Body of pancreas (tissue), 4 donors: Measurements from ENCODE around the gene NR5A1. TPM values are rescaled to one million over a fixed set of nuclear protein-coding genes. Genes with fewer than 3 reads are reported as not detected.

Experiments
- ATAC-seq: fragments of 150-250 bp; one replicate; pipeline ENCODE4 v1.9.1; 2016
- DNase-seq, 4 donors: peaks; one replicate each; pipeline ENCODE4 v3.0.0-alpha.2; 2019
- H3K27ac ChIP-seq, 4 donors: fragments of 200-600 bp; sonication (generic); 1 replicate in 3 of 4; 2 replicates in 1 of 4; pipeline versions ENCODE4 v1.5.1 to v1.6.1; 2016 to 2019; ENCODE audit warnings: mild to moderate bottlenecking in 1 of 4, mixed read lengths in 1 of 4, moderate library complexity in 1 of 4
- H3K27me3 ChIP-seq, 2 donors: fragments of 200-600 bp; sonication (generic); one replicate each; pipeline ENCODE4 v1.6.0; 2016; ENCODE audit warnings: mild to moderate bottlenecking in 1 of 2
- H3K36me3 ChIP-seq, 2 donors: fragments of 200-600 bp; sonication (generic); replicated peaks in 1 of 2; 2 replicates each; pipeline ENCODE4 v1.5.1; 2016; ENCODE audit warnings: low read depth in 2 of 2; ENCODE audit not compliant: insufficient read depth in 1 of 2
- H3K4me1 ChIP-seq: fragments of 200-600 bp; sonication (generic); one replicate; pipeline ENCODE4 v1.6.0; 2016
- H3K4me3 ChIP-seq, 2 donors: fragments of 200-600 bp; sonication (generic); 1 replicate in 1 of 2; 2 replicates in 1 of 2; pipeline ENCODE4 v1.5.1; 2016 to 2019
- H3K9me3 ChIP-seq, 3 donors: fragments of 200-600 bp; sonication (generic); 1 replicate in 2 of 3; 2 replicates in 1 of 3; pipeline ENCODE4 v1.5.1; 2016
- CTCF ChIP-seq, 7 experiments: fragments of 450-650 bp in 4 of 7; fragments of 200-600 bp in 3 of 7; sonication (generic) in 3 of 7; IDR thresholded peaks; one replicate each; pipeline ENCODE4 v1.5.1; 2016 to 2019; ENCODE audit warnings: antibody characterized with exemption in 7 of 7
- POLR2A ChIP-seq, 3 donors: fragments of 450-650 bp; IDR thresholded peaks; one replicate each; pipeline ENCODE4 v1.6.1; 2016; ENCODE audit warnings: antibody characterized with exemption in 3 of 3, mild to moderate bottlenecking in 2 of 3
- WGBS, 2 donors: methylation state at CpG; one replicate each; pipeline ENCODE4 v1.1.5; 2017; 5-methylcytosine and 5-hydroxymethylcytosine counted together
- intact Hi-C: fragments of 100-400 bp; cut with DNase I; formaldehyde crosslinking; loops from one replicate; pipeline ENCODE4 v1.15.1; 2023
- total RNA-seq, 2 donors: library from RNA; depleted of rRNA; stranded (reverse); fragments of >200 nt; gene quantifications; one replicate each; pipeline ENCODE4 v1.1.0, GENCODE V29; 2016

Gene NR5A1
- total RNA-seq, 2 donors from 2014 or later = not detected

GRCh38 chr9:124472770-124473169 is 34.4 kb downstream of the NR5A1 start:
- Histone ChIP-seq H3K4me1 (peaks cover 5% of the 10 kb centered on the region), H3K4me3 (no peak overlapping the region), H3K27ac (no peak overlapping the region), H3K27me3 (peaks cover 0 to 5% of the 10 kb centered on the region in 2 donors), H3K9me3 (no peaks in the 10 kb centered on the region), H3K36me3 (no peaks in the 10 kb centered on the region)
- WGBS, 2 donors = 66 to 78% methylated on average over 7 of the region's 7 CpGs
- TF ChIP-seq CTCF (IDR thresholded peaks at IDR 0.05) (no peak), POLR2A (IDR thresholded peaks at IDR 0.05) (no peak)
- DNase-seq (no peak), ATAC-seq (no peak)
- intact Hi-C loops = no loop called here

- Histone ChIP-seq H3K36me3 (no peaks in the 10 kb centered on the region), H3K4me1 (no peaks in the 10 kb centered on the region), H3K4me3 (no peak overlapping the region), H3K9me3 (no peaks in the 10 kb centered on the region), H3K27ac (no peak overlapping the region), H3K27me3 (no peaks in the 10 kb centered on the region)
- 59 to 73% methylated on average over 3 to 8 of the region's 9 CpGs for WGBS, 2 donors
- no peak for ATAC-seq
- intact Hi-C loops = no loop called here
- DNase-seq = no peak
- no peak for TF ChIP-seq POLR2A (IDR thresholded peaks at IDR 0.05)
Observed at GRCh38 chr9:124471761-124472160, 35.4 kb downstream of the NR5A1 start.

GRCh38 chr9:124470726-124471125 is 36.5 kb downstream of the NR5A1 start:
- no peak for TF ChIP-seq CTCF (IDR thresholded peaks at IDR 0.05)
- no peak for TF ChIP-seq POLR2A (IDR thresholded peaks at IDR 0.05)
- ATAC-seq = no peak
- no peak for DNase-seq
- Histone ChIP-seq H3K9me3 (no peaks in the 10 kb centered on the region), H3K27ac (no peak overlapping the region), H3K4me3 (no peak overlapping the region), H3K27me3 (no peaks in the 10 kb centered on the region), H3K4me1 (no peaks in the 10 kb centered on the region), H3K36me3 (no peaks in the 10 kb centered on the region)
- intact Hi-C loops = no loop called here
- 73 to 80% methylated on average over 5 to 7 of the region's 7 CpGs for WGBS, 2 donors

- Histone ChIP-seq H3K27me3 (no peaks in the 10 kb centered on the region), H3K4me1 (no peaks in the 10 kb centered on the region), H3K9me3 (no peaks in the 10 kb centered on the region), H3K27ac (no peak overlapping the region), H3K4me3 (no peak overlapping the region), H3K36me3 (no peaks in the 10 kb centered on the region)
- ATAC-seq = no peak
- WGBS, 2 donors = 77 to 80% methylated on average over 1 to 12 of the region's 13 CpGs
- DNase-seq = no peak
- intact Hi-C loops = no loop called here
- no peak for TF ChIP-seq CTCF (IDR thresholded peaks at IDR 0.05)
- TF ChIP-seq POLR2A (IDR thresholded peaks at IDR 0.05) = no peak
Observed at GRCh38 chr9:124470306-124470705, 36.9 kb downstream of the NR5A1 start.

GRCh38 chr9:124469011-124469832 is 38.0 kb downstream of the NR5A1 start:
- DNase-seq (no peak), ATAC-seq (no peak)
- Histone ChIP-seq H3K4me3 (no peak overlapping the region), H3K36me3 (no peaks in the 10 kb centered on the region), H3K27ac (no peak overlapping the region), H3K9me3 (no peaks in the 10 kb centered on the region), H3K27me3 (no peaks in the 10 kb centered on the region), H3K4me1 (no peaks in the 10 kb centered on the region)
- WGBS, 2 donors = 76 to 85% methylated on average over 7 to 24 of the region's 28 CpGs
- no peak for TF ChIP-seq CTCF (IDR thresholded peaks at IDR 0.05)
- no peak for TF ChIP-seq POLR2A (IDR thresholded peaks at IDR 0.05)
- intact Hi-C loops = no loop called here
